Nephron progenitor cell (in vitro differentiated cells): Measurements from ENCODE around the gene ITGA2.

Source experiments
- DNase-seq: peaks from one replicate; pipeline ENCODE4 v3.0.0; 2021
- H3K27ac Mint-ChIP-seq: 2 replicates; pipeline ENCODE4 v1.8.0; 2021; ENCODE audit warnings: mild to moderate bottlenecking, moderate library complexity, mixed read lengths
- H3K27me3 Mint-ChIP-seq: 2 replicates; pipeline ENCODE4 v1.8.0; 2021; ENCODE audit warnings: mild to moderate bottlenecking, low read depth, mixed read lengths; ENCODE audit not compliant: poor library complexity
- H3K36me3 Mint-ChIP-seq: 2 replicates; pipeline ENCODE4 v1.8.0; 2021; ENCODE audit warnings: low read depth, mixed read lengths
- H3K4me1 Mint-ChIP-seq: 2 replicates; pipeline ENCODE4 v1.8.0; 2021; ENCODE audit warnings: mixed read lengths
- H3K4me3 Mint-ChIP-seq: 2 replicates; pipeline ENCODE4 v1.8.0; 2021; ENCODE audit warnings: mild to moderate bottlenecking, moderate library complexity, mixed read lengths
- H3K9me3 Mint-ChIP-seq: 2 replicates; pipeline ENCODE4 v1.8.0; 2021; ENCODE audit warnings: mild to moderate bottlenecking, moderate library complexity, mixed read lengths
- TF ChIP-seq, protein P1 (sequence below): fragments of 200-600 bp; sonication (generic); IDR thresholded peaks from 2 replicates; pipeline ENCODE4 v1.5.0; 2021; ENCODE audit warnings: antibody characterized with exemption

ITGA2 gene

DNA sequence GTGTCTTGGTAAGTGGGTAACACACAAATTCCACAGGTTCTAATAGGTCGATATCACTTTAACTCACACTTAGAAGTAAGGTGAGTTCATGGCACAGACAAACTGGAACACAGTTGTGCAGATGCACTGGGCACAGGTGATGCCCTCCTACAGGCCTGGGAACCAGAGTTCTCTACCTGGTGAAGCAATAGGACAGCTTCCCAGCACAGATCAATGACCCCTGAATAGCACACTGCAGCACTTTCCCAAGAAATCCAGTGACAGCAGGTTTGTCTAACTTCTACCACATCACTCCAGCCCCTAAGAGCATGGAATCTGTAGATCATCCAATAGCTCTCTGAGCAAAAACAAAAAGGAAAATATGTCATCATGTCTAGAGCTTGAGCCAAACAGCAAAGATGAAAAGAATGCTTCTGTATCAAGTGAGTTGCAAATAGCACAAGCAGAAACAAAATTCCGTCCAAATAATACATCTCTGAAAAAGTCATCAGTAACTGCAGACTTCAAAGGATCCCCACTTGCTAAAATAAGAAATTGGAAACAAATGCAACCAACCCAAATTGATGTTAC, 86.9 kb downstream of the ITGA2 start:
- Mint-ChIP-seq H3K4me1 (peaks cover 6% of the 10 kb centered on the region), H3K27me3 (peaks cover 6% of the 10 kb centered on the region), H3K4me3 (no peak overlapping the region), H3K27ac (no peak overlapping the region), H3K9me3 (no peaks in the 10 kb centered on the region), H3K36me3 (no peaks in the 10 kb centered on the region)
- DNase-seq: no peak
- TF ChIP-seq, protein P1, sequence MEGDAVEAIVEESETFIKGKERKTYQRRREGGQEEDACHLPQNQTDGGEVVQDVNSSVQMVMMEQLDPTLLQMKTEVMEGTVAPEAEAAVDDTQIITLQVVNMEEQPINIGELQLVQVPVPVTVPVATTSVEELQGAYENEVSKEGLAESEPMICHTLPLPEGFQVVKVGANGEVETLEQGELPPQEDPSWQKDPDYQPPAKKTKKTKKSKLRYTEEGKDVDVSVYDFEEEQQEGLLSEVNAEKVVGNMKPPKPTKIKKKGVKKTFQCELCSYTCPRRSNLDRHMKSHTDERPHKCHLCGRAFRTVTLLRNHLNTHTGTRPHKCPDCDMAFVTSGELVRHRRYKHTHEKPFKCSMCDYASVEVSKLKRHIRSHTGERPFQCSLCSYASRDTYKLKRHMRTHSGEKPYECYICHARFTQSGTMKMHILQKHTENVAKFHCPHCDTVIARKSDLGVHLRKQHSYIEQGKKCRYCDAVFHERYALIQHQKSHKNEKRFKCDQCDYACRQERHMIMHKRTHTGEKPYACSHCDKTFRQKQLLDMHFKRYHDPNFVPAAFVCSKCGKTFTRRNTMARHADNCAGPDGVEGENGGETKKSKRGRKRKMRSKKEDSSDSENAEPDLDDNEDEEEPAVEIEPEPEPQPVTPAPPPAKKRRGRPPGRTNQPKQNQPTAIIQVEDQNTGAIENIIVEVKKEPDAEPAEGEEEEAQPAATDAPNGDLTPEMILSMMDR: no peak

DNA sequence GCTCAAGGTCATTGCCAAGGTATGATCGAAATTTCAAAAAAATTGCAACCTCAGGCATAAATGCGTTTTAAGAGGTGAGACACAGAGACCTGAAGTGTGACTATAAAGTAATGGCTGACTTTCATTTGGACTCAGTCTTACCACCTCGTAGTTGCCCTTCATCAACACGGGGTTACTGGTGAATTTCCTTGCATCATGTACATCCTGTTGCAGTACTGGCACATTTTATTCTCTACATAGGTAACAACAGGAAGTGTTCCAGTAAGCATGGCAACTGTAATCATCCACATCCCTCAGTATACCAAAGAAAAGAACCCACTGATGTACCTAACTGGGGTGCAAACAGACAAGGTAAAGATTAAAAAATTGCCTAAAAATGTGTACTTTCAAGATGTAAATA, 91.1 kb downstream of the ITGA2 start:
- no peak overlapping the region for H3K27ac Mint-ChIP-seq
- H3K27me3 Mint-ChIP-seq: peaks cover 6% of the 10 kb centered on the region
- H3K4me3 Mint-ChIP-seq: no peak overlapping the region
- TF ChIP-seq, protein P1: no peak
- H3K4me1 Mint-ChIP-seq: peaks cover 5% of the 10 kb centered on the region
- H3K9me3 Mint-ChIP-seq: no peaks in the 10 kb centered on the region
- no peaks in the 10 kb centered on the region for H3K36me3 Mint-ChIP-seq
- no peak for DNase-seq

DNA sequence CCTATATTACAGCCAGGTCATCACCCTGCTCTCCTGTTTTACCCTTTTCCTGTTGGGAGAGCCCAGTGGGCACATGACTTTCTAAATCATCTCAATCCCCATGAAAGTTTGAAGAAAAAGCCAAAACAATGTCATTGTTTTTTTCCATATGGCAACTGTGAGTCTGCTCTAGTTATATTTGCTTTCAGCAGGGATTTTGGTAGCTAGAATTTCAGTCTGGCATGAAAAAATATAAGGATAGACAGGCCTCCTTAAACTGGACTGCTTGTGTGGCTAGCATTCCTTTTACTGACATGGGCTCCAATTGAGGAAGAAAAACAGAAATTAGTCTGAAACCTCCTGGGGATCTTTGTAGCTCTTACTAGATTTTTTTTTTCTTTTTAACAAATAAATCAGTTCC, 94.8 kb downstream of the ITGA2 start:
- DNase-seq: no peak
- Mint-ChIP-seq H3K4me3 (no peak overlapping the region), H3K27ac (no peak overlapping the region), H3K27me3 (no peaks in the 10 kb centered on the region), H3K4me1 (peaks cover 5% of the 10 kb centered on the region), H3K36me3 (no peaks in the 10 kb centered on the region), H3K9me3 (no peaks in the 10 kb centered on the region)
- TF ChIP-seq, protein P1: no peak

DNA sequence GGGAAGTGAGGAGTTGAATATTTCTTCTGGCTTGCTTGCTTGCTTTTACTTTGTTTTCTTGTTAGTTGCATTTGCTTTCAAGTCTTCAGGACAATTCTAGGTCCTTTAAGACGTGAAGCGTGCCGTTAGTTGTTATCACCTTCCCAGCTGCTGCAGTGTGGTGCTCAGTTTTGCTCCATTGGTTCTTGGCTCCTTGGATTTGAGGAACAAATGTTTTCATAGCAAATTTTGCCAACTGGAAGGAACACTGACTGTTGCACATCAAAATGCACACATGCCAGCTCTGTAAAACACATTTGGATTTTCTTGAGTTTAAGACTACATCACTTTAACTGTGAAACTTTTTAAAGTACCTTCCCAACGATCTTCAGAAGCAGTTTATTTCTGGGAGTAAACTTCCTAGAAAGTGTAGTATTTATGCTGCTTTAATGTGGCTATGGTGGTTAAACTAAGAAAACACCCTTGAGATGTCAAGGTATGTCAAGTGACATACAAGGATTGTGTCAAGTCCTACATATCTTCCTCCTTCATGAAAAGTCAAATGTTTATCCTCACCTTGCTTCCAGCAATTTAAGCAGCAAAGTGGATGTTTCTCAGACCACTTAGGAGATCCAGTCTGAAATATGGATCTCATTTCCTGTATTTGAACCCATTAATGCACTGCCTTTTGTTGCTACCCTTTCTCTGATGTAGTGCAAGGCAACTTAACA, 95.5 kb downstream of the ITGA2 start:
- Mint-ChIP-seq H3K27ac (no peak overlapping the region), H3K36me3 (no peaks in the 10 kb centered on the region), H3K4me1 (peaks cover 5% of the 10 kb centered on the region), H3K27me3 (no peaks in the 10 kb centered on the region), H3K4me3 (no peak overlapping the region), H3K9me3 (no peaks in the 10 kb centered on the region)
- DNase-seq: no peak
- TF ChIP-seq, protein P1: no peak

DNA sequence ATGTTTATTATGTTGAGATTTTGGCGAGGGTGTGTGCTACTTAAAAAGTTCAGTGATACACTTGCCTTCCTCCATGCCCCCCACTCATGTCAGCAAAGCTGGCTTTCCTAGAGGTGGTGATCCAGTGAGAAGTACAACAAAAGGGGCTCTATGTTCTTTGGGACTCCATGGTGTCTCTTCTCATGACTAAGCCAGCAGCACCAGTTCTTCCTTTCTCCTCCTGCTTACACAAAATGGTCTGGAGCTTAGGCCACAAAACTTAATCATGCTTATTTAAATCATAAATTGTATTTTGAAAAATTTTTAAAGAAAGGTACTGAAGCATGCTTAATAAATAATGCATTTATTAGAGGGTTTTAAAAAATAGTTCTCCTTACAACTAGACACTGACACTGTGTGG, 98.0 kb downstream of the ITGA2 start:
- no peak overlapping the region for H3K27ac Mint-ChIP-seq
- DNase-seq: no peak
- no peaks in the 10 kb centered on the region for H3K36me3 Mint-ChIP-seq
- TF ChIP-seq, protein P1: no peak
- no peaks in the 10 kb centered on the region for H3K9me3 Mint-ChIP-seq
- H3K4me1 Mint-ChIP-seq: peaks cover 5% of the 10 kb centered on the region
- H3K4me3 Mint-ChIP-seq: no peak overlapping the region
- H3K27me3 Mint-ChIP-seq: no peaks in the 10 kb centered on the region

DNA sequence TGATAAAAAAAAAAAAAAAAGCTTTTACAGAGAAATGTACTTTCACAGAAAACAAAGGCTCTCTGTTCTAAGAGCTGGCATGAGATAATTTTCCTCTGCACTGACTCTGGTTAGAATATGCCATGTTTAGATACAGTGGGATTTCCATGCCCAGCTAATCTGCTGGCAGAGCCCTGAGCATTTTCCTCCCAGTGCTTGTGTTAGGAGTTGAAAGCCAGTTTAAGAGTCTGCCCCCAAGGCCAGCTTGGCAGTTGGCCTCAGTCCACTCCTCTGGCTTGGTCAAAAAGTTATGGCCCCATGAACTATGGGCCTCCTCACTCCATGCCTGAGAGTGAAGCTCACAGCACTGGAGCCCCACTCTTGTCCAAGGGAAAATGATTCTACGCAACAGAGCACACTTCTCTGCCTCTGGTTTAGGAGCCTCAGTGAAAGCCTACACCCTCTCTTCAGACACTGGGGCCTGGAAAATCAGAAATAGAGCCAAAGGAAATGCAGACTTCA, 98.5 kb downstream of the ITGA2 start:
- Mint-ChIP-seq H3K27ac (no peak overlapping the region), H3K9me3 (no peaks in the 10 kb centered on the region), H3K4me1 (peaks cover 5% of the 10 kb centered on the region), H3K27me3 (no peaks in the 10 kb centered on the region), H3K4me3 (no peak overlapping the region), H3K36me3 (no peaks in the 10 kb centered on the region)
- no peak for DNase-seq
- TF ChIP-seq, protein P1: no peak
